Astrocyte (in vitro differentiated cells and primary cell): Measurements from ENCODE around the gene CD28. TPM values are rescaled to one million over a fixed set of nuclear protein-coding genes. Genes with fewer than 3 reads are reported as not detected.

Experiments
- DNase-seq: peaks from one replicate; pipeline ENCODE4 v3.0.0-alpha.2; 2010; ENCODE audit warnings: low read depth
- FAIRE-seq: peaks from 2 replicates; lab custom pipeline; 2011; peaks lifted over from hg19 to GRCh38; lab: Jason Lieb, UNC
- H2AFZ ChIP-seq: 2 replicates; pipeline ENCODE4 v1.6.0; 2012; ENCODE audit warnings: low read depth, low read length, inconsistent platforms
- H3K27ac ChIP-seq: 2 replicates; pipeline ENCODE4 v1.5.1; 2011; ENCODE audit warnings: low read depth, low read length, inconsistent platforms
- H3K27me3 ChIP-seq: 2 replicates; pipeline ENCODE4 v1.6.0; 2011; ENCODE audit warnings: low read length, inconsistent platforms; ENCODE audit not compliant: insufficient read depth
- H3K36me3 ChIP-seq: 2 replicates; pipeline ENCODE4 v1.5.1; 2011; ENCODE audit warnings: low read length, inconsistent platforms; ENCODE audit not compliant: insufficient read depth
- H3K4me1 ChIP-seq: 2 replicates; pipeline ENCODE4 v1.5.1; 2011; ENCODE audit warnings: low read length, inconsistent platforms; ENCODE audit not compliant: insufficient read depth
- H3K4me2 ChIP-seq: 2 replicates; pipeline ENCODE4 v1.6.0; 2012; ENCODE audit warnings: low read length, inconsistent platforms
- H3K4me3 ChIP-seq: 2 replicates; pipeline ENCODE4 v1.5.1; 2011; ENCODE audit warnings: low read depth, mild to moderate bottlenecking, low read length, inconsistent platforms; ENCODE audit not compliant: insufficient read depth
- H3K79me2 ChIP-seq: 2 replicates; pipeline ENCODE4 v1.6.0; 2012; ENCODE audit warnings: mild to moderate bottlenecking, low read length, inconsistent platforms; ENCODE audit not compliant: insufficient read depth
- H3K9ac ChIP-seq: 2 replicates; pipeline ENCODE4 v1.6.0; 2012; ENCODE audit warnings: mild to moderate bottlenecking, low read length, inconsistent platforms
- H3K9me3 ChIP-seq: 2 replicates; pipeline ENCODE4 v1.5.1; 2012; ENCODE audit warnings: low read depth, mild to moderate bottlenecking, low read length, inconsistent platforms; ENCODE audit not compliant: insufficient read depth
- H4K20me1 ChIP-seq: 2 replicates; pipeline ENCODE4 v1.6.0; 2012; ENCODE audit warnings: low read length, inconsistent platforms; ENCODE audit not compliant: insufficient read depth
- H3K27ac Mint-ChIP-seq: one replicate; pipeline ENCODE4 v1.8.0; 2021; ENCODE audit warnings: mild to moderate bottlenecking, mixed read lengths; ENCODE audit not compliant: unreplicated experiment
- H3K27me3 Mint-ChIP-seq: one replicate; pipeline ENCODE4 v1.8.0; 2021; ENCODE audit warnings: low read depth, mixed read lengths; ENCODE audit not compliant: unreplicated experiment
- H3K36me3 Mint-ChIP-seq: one replicate; pipeline ENCODE4 v1.8.0; 2021; ENCODE audit warnings: low read depth, mixed read lengths; ENCODE audit not compliant: unreplicated experiment
- H3K4me1 Mint-ChIP-seq: one replicate; pipeline ENCODE4 v1.8.0; 2021; ENCODE audit warnings: low read depth, mixed read lengths; ENCODE audit not compliant: unreplicated experiment
- H3K4me3 Mint-ChIP-seq: one replicate; pipeline ENCODE4 v1.8.0; 2021; ENCODE audit warnings: mild to moderate bottlenecking, moderate library complexity, mixed read lengths; ENCODE audit not compliant: unreplicated experiment
- H3K9me3 Mint-ChIP-seq: one replicate; pipeline ENCODE4 v1.8.0; 2021; ENCODE audit warnings: mild to moderate bottlenecking, mixed read lengths; ENCODE audit not compliant: unreplicated experiment
- CTCF ChIP-seq: IDR thresholded peaks from 2 replicates; pipeline ENCODE4 v1.5.1; 2011; ENCODE audit warnings: low read depth, mild to moderate bottlenecking, inconsistent platforms, low read length, moderate library complexity; ENCODE audit not compliant: insufficient read depth
- EZH2 ChIP-seq: IDR thresholded peaks from 2 replicates; pipeline ENCODE4 v1.6.1; 2012; ENCODE audit warnings: mild to moderate bottlenecking, low read length, inconsistent platforms; ENCODE audit not compliant: insufficient read depth
- total RNA-seq: library from RNA; stranded (reverse); gene quantifications from 2 replicates; pipeline ENCODE4 v1.2.1, GENCODE V29; 2021

The CD28 gene
- total RNA-seq, 1 donor from 2014 or later, result not detected

DNA sequence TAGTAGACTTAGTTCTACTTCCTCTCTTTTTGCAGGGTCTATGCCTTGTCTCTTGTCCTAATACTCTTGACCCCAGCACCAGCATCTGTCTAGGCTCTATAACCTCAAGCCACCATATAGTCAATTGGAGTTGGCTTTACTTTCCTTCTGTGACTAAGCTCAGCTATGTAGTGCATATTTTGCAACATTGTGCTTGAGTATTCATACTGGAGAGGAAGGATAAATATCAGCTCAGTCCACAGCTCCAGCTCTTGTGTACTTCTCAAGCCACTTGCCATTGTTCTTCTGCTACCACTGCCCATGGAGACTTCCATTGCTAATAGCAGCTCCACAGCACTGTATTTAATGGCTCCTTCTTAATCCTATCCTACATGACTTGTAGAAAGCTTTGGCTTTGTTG, 35.5 kb upstream of the CD28 start:
- H2AFZ ChIP-seq, result no peak overlapping the region
- H3K9ac ChIP-seq, result no peak overlapping the region
- H3K4me2 ChIP-seq, result no peak overlapping the region
- no peak for TF ChIP-seq CTCF
- TF ChIP-seq EZH2, result no peak
- no peaks in the 10 kb centered on the region for H3K36me3 ChIP-seq
- no peak overlapping the region for H3K27ac Mint-ChIP-seq
- H3K27me3 Mint-ChIP-seq, result no peaks in the 10 kb centered on the region
- H3K4me3 ChIP-seq, result no peak overlapping the region
- H3K4me3 Mint-ChIP-seq, result no peak overlapping the region
- FAIRE-seq, result no peak
- peaks cover 14% of the 10 kb centered on the region for H3K4me1 Mint-ChIP-seq
- no peaks in the 10 kb centered on the region for H3K36me3 Mint-ChIP-seq
- no peaks in the 10 kb centered on the region for H3K9me3 ChIP-seq
- H3K9me3 Mint-ChIP-seq, result peaks cover 4% of the 10 kb centered on the region
- DNase-seq, result no peak
- H3K79me2 ChIP-seq, result no peaks in the 10 kb centered on the region
- H3K27me3 ChIP-seq, result no peaks in the 10 kb centered on the region
- peaks cover 8% of the 10 kb centered on the region for H3K4me1 ChIP-seq
- H4K20me1 ChIP-seq, result no peaks in the 10 kb centered on the region
- no peak overlapping the region for H3K27ac ChIP-seq

DNA sequence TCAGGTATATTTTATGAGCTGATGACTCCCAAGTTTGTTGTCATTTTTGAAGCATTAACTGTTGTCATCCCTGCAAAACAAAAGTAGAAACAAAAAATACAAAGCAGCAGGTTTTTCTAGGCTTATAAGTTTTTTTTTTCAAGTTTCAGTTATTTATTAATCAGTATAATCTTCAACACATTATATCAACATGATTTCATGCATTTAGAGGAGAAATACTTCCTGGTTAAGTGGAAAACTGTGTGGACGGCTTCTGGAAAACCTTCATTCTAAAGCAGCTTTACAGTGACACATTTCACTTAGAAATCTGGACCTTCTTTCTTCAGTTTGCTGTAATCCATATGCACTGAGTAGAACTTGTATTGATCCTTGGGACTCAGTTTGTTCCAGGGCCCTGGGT, 34.6 kb upstream of the CD28 start:
- DNase-seq, result no peak
- H3K4me3 ChIP-seq, result no peak overlapping the region
- no peak for FAIRE-seq
- H3K27ac ChIP-seq, result no peak overlapping the region
- H3K4me1 ChIP-seq, result peaks cover 8% of the 10 kb centered on the region
- no peaks in the 10 kb centered on the region for H4K20me1 ChIP-seq
- H2AFZ ChIP-seq, result no peak overlapping the region
- H3K4me2 ChIP-seq, result no peak overlapping the region
- H3K9ac ChIP-seq, result no peak overlapping the region
- H3K27me3 ChIP-seq, result no peaks in the 10 kb centered on the region
- Mint-ChIP-seq H3K27ac (no peak overlapping the region), H3K36me3 (no peaks in the 10 kb centered on the region), H3K9me3 (peaks cover 4% of the 10 kb centered on the region), H3K4me1 (peaks cover 14% of the 10 kb centered on the region), H3K27me3 (no peaks in the 10 kb centered on the region), H3K4me3 (no peak overlapping the region)
- no peaks in the 10 kb centered on the region for H3K9me3 ChIP-seq
- no peaks in the 10 kb centered on the region for H3K36me3 ChIP-seq
- H3K79me2 ChIP-seq, result no peaks in the 10 kb centered on the region
- TF ChIP-seq CTCF, result no peak
- TF ChIP-seq EZH2, result no peak

- no peak for FAIRE-seq
Measured at GRCh38 chr2:203672856-203673255, 33.6 kb upstream of the CD28 start.

More at GRCh38 chr2:203672856-203673255, 33.6 kb upstream of the CD28 start:
- H3K9me3 ChIP-seq, result no peaks in the 10 kb centered on the region
- no peaks in the 10 kb centered on the region for H3K27me3 ChIP-seq
- no peak overlapping the region for H2AFZ ChIP-seq
- H3K79me2 ChIP-seq, result no peaks in the 10 kb centered on the region
- H3K4me2 ChIP-seq, result no peak overlapping the region
- peaks cover 8% of the 10 kb centered on the region for H3K4me1 ChIP-seq
- Mint-ChIP-seq H3K27me3 (no peaks in the 10 kb centered on the region), H3K4me1 (peaks cover 14% of the 10 kb centered on the region), H3K36me3 (no peaks in the 10 kb centered on the region), H3K4me3 (no peak overlapping the region), H3K9me3 (peaks cover 4% of the 10 kb centered on the region), H3K27ac (no peak overlapping the region)
- H4K20me1 ChIP-seq, result no peaks in the 10 kb centered on the region
- H3K4me3 ChIP-seq, result no peak overlapping the region
- DNase-seq, result no peak
- H3K36me3 ChIP-seq, result no peaks in the 10 kb centered on the region
- H3K9ac ChIP-seq, result no peak overlapping the region
- no peak overlapping the region for H3K27ac ChIP-seq
- TF ChIP-seq EZH2 (no peak), CTCF (no peak)
